GM10266 (cell line): ENCODE results near the gene SESTD1.
"Not testable (repeated sequence)": the region's sequence is repeated elsewhere in the genome, so short reads cannot be mapped to it uniquely, and the experiment has no call there.

Experiments used
- DNase-seq: peaks from one replicate; pipeline ENCODE4 v3.0.0; 2012; ENCODE audit errors: extremely low spot score
- TF ChIP-seq, protein P1 (sequence below): IDR thresholded peaks from 2 replicates; pipeline ENCODE4 v1.5.1; 2012; ENCODE audit warnings: mild to moderate bottlenecking, low read depth; ENCODE audit not compliant: control insufficient read depth, insufficient read depth; ENCODE audit errors: missing control alignments

The SESTD1 gene

DNA sequence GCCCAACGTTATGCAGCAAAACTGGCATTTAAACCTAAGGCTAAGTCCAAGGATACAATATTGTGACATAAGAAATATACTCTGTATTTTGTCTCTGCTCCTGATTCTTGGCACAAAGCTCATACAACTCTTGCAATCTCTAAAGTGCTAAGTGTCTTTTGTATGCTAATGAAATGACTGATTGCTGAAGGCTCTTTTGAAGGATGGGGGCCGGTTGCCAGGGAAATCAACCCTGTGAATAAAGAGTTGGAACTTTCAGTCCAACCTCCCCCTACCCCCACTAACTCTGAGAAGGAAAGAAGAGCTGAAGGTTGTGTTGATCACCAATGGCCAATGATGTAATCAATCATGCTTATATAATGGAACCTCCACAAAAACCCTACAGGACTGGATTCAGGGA lies 40.3 kb downstream of the SESTD1 start:
- TF ChIP-seq, protein P1, sequence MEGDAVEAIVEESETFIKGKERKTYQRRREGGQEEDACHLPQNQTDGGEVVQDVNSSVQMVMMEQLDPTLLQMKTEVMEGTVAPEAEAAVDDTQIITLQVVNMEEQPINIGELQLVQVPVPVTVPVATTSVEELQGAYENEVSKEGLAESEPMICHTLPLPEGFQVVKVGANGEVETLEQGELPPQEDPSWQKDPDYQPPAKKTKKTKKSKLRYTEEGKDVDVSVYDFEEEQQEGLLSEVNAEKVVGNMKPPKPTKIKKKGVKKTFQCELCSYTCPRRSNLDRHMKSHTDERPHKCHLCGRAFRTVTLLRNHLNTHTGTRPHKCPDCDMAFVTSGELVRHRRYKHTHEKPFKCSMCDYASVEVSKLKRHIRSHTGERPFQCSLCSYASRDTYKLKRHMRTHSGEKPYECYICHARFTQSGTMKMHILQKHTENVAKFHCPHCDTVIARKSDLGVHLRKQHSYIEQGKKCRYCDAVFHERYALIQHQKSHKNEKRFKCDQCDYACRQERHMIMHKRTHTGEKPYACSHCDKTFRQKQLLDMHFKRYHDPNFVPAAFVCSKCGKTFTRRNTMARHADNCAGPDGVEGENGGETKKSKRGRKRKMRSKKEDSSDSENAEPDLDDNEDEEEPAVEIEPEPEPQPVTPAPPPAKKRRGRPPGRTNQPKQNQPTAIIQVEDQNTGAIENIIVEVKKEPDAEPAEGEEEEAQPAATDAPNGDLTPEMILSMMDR: no peak

DNA sequence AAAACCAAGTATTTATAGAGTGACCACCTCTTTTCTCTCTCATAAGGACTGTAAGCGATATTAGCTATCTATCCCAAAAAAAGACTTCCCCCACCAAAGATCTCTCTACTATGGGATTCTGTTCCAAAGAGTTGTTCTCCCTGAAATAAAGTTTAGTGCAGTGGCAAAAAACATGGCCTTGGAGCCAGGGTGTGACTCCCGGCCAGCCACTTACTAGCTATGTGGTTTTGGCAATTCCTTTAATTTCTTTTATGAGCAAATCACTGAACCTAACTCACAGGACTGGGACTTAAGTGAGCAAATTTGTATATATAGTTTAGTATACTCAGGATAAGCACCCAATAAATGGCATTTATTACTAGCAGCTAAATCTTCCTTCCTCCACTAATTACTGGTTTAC lies 42.6 kb downstream of the SESTD1 start:
- TF ChIP-seq, protein P1: no peak
- DNase-seq: no peak

More for the DNA sequence above, 40.3 kb downstream of the SESTD1 start:
- DNase-seq: no peak

DNA sequence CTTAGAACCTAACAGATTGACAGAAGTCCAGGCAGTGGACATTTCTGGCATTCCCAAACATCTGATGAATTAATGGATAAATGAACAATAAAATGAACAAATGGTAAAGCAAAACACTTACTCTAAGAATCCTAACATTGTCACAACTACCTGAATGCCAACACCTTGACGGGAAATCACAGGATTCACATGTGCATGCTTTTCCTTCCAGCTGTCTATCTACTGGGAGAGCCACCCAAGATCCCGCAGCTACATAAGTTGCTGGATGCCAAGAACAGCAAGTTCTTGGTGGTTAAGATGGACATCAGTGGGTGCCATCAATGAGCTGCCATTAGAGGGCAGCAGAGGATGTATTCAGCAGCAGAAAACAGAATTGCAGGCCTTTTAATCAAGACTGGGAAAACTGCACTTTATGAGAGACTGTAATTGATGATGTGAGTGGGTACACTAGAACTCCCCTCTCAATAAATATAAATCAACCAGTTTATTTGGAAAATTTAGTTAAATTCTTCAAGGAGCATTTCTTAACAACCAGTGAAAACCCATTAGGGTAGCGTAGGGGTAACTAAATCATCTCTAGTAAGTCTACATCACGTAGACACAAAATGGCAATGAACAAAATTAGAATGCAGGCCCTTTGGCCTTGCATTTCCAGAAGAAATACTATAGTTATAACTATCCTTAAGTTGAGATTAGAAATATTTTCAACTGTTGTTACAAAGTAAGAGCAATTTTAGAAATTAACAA lies 45.6 kb downstream of the SESTD1 start:
- TF ChIP-seq, protein P1: peak; percentile 89
- DNase-seq: peak; percentile 56

DNA sequence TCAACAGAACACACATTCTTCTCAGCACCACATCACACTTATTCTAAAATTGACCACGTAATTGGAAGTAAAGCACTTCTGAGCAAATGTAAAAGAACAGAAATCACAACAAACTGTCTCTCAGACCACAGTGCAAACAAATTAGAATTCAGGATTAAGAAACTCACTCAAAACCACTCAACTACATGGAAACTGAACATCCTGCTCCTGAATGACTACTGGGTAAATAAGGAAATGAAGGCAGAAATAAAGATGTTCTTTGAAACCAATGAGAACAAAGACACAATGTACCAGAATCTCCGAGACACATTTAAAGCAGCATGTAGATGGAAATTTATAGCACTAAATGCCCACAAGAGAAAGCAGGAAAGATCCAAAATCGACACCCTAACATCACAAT lies 50.0 kb downstream of the SESTD1 start:
- DNase-seq: not testable (repeated sequence)

DNA sequence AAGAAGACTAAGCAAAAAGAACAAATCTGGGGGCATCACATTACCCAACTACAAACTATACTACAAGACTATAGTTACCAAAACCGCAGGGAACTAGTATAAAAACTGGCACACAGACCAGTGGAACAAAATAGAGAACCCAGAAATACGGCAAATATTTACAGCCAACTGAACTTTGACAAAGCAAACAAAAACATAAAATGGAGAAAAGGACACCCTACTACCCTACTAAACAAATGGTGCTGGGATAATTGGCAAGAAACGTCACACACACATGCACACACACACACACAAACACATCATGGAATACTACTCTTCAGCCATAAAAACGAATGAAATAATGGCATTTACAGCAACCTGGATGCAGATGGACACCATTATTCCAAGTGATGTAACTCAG lies 53.3 kb downstream of the SESTD1 start:
- DNase-seq: no peak
- TF ChIP-seq, protein P1: no peak

DNA sequence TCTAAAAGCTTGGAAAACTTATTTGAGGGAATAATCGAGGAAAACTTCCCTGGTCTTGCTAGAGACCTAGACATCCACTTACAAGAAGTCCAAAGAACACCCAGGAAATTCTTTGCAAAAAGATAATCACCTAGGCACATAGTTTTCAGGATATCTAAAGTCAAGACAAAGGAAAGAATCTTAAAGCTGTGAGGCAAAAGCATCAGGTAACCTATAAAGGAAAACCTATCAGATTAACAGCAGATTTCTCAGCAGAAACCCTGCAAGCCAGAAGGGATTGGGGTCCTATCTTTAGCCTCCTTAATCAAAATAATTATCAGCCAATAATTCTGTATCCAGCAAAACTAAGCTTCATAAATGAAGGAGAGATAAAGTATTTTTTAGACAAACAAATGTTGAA lies 56.4 kb downstream of the SESTD1 start:
- DNase-seq: not testable (repeated sequence)

DNA sequence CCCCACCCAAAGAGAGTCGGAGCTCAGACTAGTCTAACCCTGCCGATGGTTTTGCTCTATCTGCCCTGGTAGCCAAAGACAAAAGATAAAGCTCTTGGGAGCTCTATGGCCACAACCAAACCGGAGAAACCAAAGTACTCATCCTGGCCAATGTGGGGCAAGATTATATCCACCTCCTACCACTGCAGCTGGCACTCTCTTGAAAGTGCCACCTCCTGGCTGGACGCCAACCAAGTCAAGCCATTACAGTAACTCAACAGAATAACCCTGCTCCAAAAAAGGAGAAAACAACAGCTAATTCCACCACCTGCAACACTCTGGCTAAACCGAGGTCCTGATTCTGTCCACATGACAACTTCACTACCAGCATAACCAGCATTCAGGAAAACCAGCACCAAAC lies 57.6 kb downstream of the SESTD1 start:
- no peak for DNase-seq
- TF ChIP-seq, protein P1: no peak

DNA sequence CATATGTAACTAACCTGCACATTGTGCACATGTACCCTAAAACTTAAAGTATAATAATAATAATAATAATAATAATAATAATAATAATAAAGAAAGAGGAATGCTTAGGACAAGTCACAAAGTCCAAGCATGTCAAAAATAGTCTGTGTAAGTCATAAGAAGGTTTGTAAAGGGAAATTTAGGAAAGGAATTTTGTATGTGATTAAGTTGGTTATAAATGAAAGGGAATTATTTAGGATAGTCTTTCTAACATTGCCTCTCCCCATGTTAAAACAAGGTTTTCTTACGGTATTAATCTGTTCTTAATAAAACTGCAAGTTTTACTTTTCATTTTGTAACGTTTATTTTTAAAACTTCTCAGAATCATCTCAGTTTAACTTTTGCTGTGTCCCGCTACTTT lies 62.8 kb downstream of the SESTD1 start:
- no peak for DNase-seq
- TF ChIP-seq, protein P1: no peak

DNA sequence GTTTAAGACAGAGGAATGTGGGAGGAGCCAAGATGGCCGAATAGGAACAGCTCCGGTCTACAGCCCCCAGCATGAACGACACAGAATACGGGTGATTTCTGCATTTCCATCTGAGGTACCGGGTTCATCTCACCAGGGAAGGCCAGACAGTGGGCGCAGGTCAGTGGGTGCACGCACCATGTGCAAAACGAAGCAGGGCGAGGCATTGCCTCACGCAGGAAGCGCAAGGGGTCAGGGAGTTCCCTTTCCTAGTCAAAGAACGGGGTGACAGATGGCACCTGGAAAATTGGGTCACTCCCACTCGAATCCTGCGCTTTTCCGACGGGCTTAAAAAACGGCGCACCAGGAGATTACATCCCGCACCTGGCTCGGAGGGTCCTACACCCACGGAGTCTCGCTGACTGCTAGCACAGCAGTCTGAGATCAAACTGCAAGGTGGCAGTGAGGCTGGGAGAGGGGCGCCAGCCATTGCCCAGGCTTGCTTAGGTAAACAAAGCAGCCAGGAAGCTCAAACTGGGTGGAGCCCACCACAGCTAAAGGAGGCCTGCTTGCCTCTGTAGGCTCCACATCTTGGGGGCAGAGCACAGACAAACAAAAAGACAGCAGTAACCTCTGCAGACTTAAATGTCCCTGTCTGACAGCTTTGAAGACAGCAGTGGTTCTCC lies 68.6 kb downstream of the SESTD1 start:
- DNase-seq: not testable (repeated sequence)
